ENCODE data around the gene MYOF. TPM values are rescaled to one million over a fixed set of nuclear protein-coding genes. Genes with fewer than 3 reads are reported as not detected.
A peak's percentile ranks its signal among the peaks of the same experiment; 100 is the strongest.

Gene MYOF
- total and polyA plus RNA-seq, 2 of the 8 experiments (the other 6 are each of a cell fraction or from before 2014, with no cell fraction given), result 0.98 to 2.3 TPM

DNA sequence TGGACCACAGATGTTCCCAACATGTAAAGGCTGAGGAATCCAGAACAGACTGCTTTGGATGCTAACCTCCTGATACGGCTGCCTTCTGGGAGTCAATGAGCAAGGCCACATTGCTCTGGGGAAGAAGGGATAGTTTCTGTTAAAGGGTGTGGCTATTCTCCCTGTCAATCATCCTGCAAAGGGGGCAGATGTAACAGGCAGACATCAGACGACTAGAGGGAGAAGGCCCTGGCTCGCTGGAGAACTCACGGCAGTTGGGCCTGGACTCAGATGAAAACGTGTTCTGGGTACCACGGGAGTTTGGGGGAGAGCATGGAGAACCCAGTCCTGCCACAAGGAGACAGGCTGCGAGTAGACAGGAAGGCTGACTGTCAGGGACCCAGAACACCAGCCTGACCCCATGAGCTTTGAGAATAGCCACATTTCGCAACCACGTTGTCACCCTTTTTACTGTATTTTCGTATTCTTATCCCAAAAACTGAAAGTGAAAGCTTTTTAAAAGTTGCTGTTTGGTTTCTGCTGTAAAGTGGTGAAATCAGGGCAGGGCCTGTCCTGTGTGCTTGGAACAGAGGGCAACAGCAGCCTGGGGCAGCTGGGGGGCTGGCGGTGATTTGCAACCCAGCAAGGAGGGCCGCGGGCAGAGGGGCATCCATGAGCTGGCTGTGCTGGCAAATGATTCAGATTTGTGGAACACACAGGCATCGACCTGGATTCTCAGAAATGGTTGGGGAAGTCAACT, 95.3 kb downstream of the MYOF start:
- Histone ChIP-seq H3K4me3 (ENCODE audit: extremely low read depth in 1 of 4, insufficient read depth in 2 of 4, low read depth in 3 of 4, low read length in 4 of 4) (no peak overlapping the region), H4K20me1 (replicated peaks in 1 of 2; ENCODE audit: control insufficient read depth in 1 of 2, insufficient read depth in 2 of 2, low read length in 2 of 2) (no peaks in the 10 kb centered on the region), H3K4me1 (replicated peaks in 1 of 4; ENCODE audit: control insufficient read depth in 3 of 4, insufficient read depth in 4 of 4, low read length in 3 of 4) (no peaks in the 10 kb centered on the region; a peak in 1 of 7 replicates), H3K79me2 (ENCODE audit: control insufficient read depth in 1 of 2, insufficient read depth in 2 of 2, low read length in 2 of 2) (no peaks in the 10 kb centered on the region), H2AFZ (ENCODE audit: low read length) (no peak overlapping the region), H4K5ac (ENCODE audit: insufficient read length, low read depth, low read length) (no peak overlapping the region), H3K9me3 (ENCODE audit: insufficient read depth in 2 of 2, low read depth in 1 of 2, low read length in 1 of 2) (no peaks in the 10 kb centered on the region), H3K4ac (replicated peaks; ENCODE audit: insufficient read length, low read depth, low read length) (no peak overlapping the region), H3K23ac (ENCODE audit: insufficient read length) (no peak overlapping the region), H2BK120ac (replicated peaks; ENCODE audit: low read depth, low read length) (no peak overlapping the region), H2AK5ac (ENCODE audit: low read depth, low read length) (no peak overlapping the region), H4K91ac (replicated peaks; ENCODE audit: insufficient read length, low read length) (no peak overlapping the region), H2BK20ac (ENCODE audit: low read length) (no peak overlapping the region), H3K36me3 (ENCODE audit: control insufficient read depth in 2 of 4, insufficient read depth in 4 of 4, low read length in 3 of 4) (no peaks in the 10 kb centered on the region), H3K79me1 (ENCODE audit: low read depth, low read length) (no peaks in the 10 kb centered on the region), H4K8ac (ENCODE audit: extremely low read depth, insufficient read depth, low read length) (peak overlapping the region; percentile 23), H3K18ac (ENCODE audit: extremely low read depth, low read length) (no peak overlapping the region; the same call in 1 of the 2 replicates), H3K23me2 (ENCODE audit: low read depth, low read length) (no peaks in the 10 kb centered on the region), H2BK5ac (ENCODE audit: low read depth, low read length) (no peak overlapping the region), H3K27me3 (replicated peaks in 1 of 4; ENCODE audit: control insufficient read depth in 3 of 4, extremely low read depth in 1 of 4, insufficient read depth in 3 of 4, low read length in 3 of 4) (no peaks in the 10 kb centered on the region), H3K56ac (replicated peaks; ENCODE audit: insufficient read length, low read depth, low read length) (no peak overlapping the region), H3K14ac (ENCODE audit: insufficient read length) (no peak overlapping the region), H3K9ac (replicated peaks in 1 of 4; ENCODE audit: extremely low read depth in 1 of 4, low read depth in 3 of 4, low read length in 3 of 4) (no peak overlapping the region), H3K4me2 (ENCODE audit: insufficient read depth in 1 of 2, low read depth in 2 of 2, low read length in 2 of 2) (no peak overlapping the region), H2BK12ac (ENCODE audit: low read depth, low read length) (no peak overlapping the region), H2BK15ac (ENCODE audit: low read length) (no peak overlapping the region), H3K27ac (ENCODE audit: low read depth, low read length) (no peak overlapping the region)
- DNase-seq (ENCODE audit: low read depth in 1 of 2, low spot score in 2 of 2), result no peak
- no peak for FAIRE-seq
- WGBS, 2 experiments (ENCODE audit: extremely low coverage in 1 of 2, insufficient coverage in 1 of 2, insufficient read length in 1 of 2, insufficient replicate concordance in 2 of 2, low coverage in 1 of 2, low lambda C conversion rate in 2 of 2, missing lambda C conversion rate in 1 of 2), result 86% methylated on average over 14 of the region's 14 CpGs; no CpG with 5 or more reads in 1 of the 2 experiments
- ChIA-PET CTCF (ENCODE audit: partially characterized antibody) (interaction anchor here (1.0 to 7.9 kb wide), 10 partner anchors 10 to 125 kb away, joined by 3 to 81 read pairs (median 4); partner anchors contain the start of gene MYOF), POLR2A (ENCODE audit: partially characterized antibody) (no interaction called here)
- TF ChIP-seq, protein P1, sequence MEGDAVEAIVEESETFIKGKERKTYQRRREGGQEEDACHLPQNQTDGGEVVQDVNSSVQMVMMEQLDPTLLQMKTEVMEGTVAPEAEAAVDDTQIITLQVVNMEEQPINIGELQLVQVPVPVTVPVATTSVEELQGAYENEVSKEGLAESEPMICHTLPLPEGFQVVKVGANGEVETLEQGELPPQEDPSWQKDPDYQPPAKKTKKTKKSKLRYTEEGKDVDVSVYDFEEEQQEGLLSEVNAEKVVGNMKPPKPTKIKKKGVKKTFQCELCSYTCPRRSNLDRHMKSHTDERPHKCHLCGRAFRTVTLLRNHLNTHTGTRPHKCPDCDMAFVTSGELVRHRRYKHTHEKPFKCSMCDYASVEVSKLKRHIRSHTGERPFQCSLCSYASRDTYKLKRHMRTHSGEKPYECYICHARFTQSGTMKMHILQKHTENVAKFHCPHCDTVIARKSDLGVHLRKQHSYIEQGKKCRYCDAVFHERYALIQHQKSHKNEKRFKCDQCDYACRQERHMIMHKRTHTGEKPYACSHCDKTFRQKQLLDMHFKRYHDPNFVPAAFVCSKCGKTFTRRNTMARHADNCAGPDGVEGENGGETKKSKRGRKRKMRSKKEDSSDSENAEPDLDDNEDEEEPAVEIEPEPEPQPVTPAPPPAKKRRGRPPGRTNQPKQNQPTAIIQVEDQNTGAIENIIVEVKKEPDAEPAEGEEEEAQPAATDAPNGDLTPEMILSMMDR (IDR thresholded peaks at IDR 0.05; ENCODE audit: control extremely low read depth in 1 of 3, insufficient read depth in 1 of 3, low read depth in 1 of 3, low read length in 3 of 3), result peak in 1 of 3 experiments; percentile 4; a peak in 1 of 4 replicates
- peak; percentile 69 for TF ChIP-seq CEBPB (IDR thresholded peaks at IDR 0.05; ENCODE audit: low read depth, low read length)
- TF ChIP-seq, protein P2, sequence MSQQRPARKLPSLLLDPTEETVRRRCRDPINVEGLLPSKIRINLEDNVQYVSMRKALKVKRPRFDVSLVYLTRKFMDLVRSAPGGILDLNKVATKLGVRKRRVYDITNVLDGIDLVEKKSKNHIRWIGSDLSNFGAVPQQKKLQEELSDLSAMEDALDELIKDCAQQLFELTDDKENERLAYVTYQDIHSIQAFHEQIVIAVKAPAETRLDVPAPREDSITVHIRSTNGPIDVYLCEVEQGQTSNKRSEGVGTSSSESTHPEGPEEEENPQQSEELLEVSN (IDR thresholded peaks at IDR 0.05), result no peak
